Thymus (tissue), 11 donors: ENCODE measurements around the gene CYBC1. TPM values are rescaled to one million over a fixed set of nuclear protein-coding genes. Genes with fewer than 3 reads are reported as not detected.
A peak's percentile ranks its signal among the peaks of the same experiment; 100 is the strongest.
"Not testable (repeated sequence)": the region's sequence is repeated elsewhere in the genome, so short reads cannot be mapped to it uniquely, and the experiment has no call there.

Experiments
- DNase-seq, 9 donors: peaks; one replicate each; pipeline ENCODE4 v3.0.0-alpha.2; 2013; ENCODE audit warnings: low spot score in 9 of 9, low read depth in 6 of 9, missing footprints in 1 of 9
- H3K27ac ChIP-seq, 2 donors: one replicate each; pipeline ENCODE4 v1.5.1; 2013; ENCODE audit warnings: control low read depth in 1 of 2, low read depth in 1 of 2, low read length in 1 of 2, mild to moderate bottlenecking in 1 of 2, moderate library complexity in 1 of 2
- H3K27me3 ChIP-seq, 2 donors: one replicate each; pipeline ENCODE4 v1.5.1; 2013; ENCODE audit warnings: low read length in 1 of 2; ENCODE audit not compliant: control insufficient read depth in 2 of 2, insufficient read depth in 1 of 2
- H3K36me3 ChIP-seq, 2 donors: one replicate each; pipeline ENCODE4 v1.5.1; 2013; ENCODE audit warnings: low read length in 1 of 2, mild to moderate bottlenecking in 1 of 2, moderate library complexity in 1 of 2; ENCODE audit not compliant: control insufficient read depth in 2 of 2, insufficient read depth in 2 of 2
- H3K4me1 ChIP-seq, 2 donors: one replicate each; pipeline ENCODE4 v1.5.1; 2013; ENCODE audit warnings: low read length in 2 of 2; ENCODE audit not compliant: control insufficient read depth in 2 of 2, insufficient read depth in 2 of 2
- H3K4me3 ChIP-seq, 2 donors: one replicate each; pipeline ENCODE4 v1.5.1; 2013; ENCODE audit warnings: low read length in 2 of 2, control low read depth in 1 of 2, mild to moderate bottlenecking in 1 of 2
- H3K9me3 ChIP-seq, 2 donors: one replicate each; pipeline ENCODE4 v1.5.1; 2013; ENCODE audit warnings: low read length in 1 of 2, mild to moderate bottlenecking in 1 of 2; ENCODE audit not compliant: control insufficient read depth in 2 of 2, insufficient read depth in 1 of 2
- WGBS: extraction: QIAGEN DNeasy Blood & Tissue Kit; methylation state at CpG from one replicate; pipeline ENCODE4 v1.1.7; 2013; 5-methylcytosine and 5-hydroxymethylcytosine counted together
- polyA plus RNA-seq: library from polyadenylated mRNA; stranded (reverse); fragments of 200-250 nt; gene quantifications from one replicate; pipeline ENCODE4 v1.2.3, GENCODE V29; 2013
- total RNA-seq: library from RNA; stranded (reverse); fragments of 120-200 nt; gene quantifications from one replicate; pipeline ENCODE4 v1.2.4, GENCODE V29; 2013
- donor health status: healthy.

The CYBC1 gene
- total and polyA plus RNA-seq, 2 donors: 80.7 to 103 TPM

DNA sequence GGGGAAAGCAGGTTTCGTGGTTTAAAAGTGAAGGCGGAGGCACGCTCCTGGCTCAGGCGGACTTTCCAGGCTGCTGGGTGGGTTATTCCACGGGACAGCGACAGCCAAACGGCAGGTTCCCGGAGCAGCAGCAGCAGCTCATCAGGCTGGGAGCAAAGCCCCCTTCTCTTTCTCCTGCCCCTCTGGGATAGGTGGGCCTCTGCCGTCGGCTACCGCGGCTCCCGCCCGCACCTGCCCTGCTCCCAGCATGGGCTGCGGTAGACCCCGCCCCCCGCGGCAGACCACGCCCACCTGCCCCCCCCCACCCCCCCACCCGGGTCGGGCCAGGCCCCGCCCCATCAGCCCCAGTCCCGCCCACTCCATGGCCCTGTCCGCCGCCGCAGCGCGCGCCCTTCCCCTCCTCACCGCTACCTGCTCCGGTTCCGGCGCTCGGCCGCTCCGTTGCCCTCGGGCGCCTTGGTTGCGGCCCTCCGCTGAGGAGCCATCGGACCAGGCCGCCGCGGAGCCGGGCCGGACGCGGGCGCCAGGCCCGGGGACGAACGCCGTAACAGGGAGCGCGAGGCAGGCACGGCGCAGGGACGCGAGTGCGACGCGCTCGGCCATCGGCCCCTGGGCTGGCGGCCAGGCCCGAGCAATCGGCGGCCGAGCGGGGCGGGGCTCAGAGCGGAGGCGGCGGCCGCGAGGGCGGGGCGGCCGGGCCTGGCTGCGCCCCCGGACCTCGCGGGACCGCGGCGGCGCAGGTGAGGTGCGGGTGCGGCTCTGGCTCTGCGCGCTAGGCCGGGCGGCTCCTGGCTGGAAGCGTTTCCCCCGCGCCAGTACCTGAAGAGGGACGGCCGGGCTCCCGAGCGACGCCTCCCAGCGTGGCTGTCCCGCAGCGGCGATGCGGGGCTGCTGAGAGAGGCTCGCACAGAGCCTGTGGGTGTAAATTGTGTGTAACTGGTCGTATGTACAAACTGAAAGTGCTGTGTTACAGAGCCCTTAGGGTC lies 32.3 kb downstream of the CYBC1 start, which contains the start of the genes HEXD and OGFOD3:
Gene HEXD (plus strand): TSS at position 347 of the 986 bp plus-strand sequence. CDS start 1,453 bp downstream, outside the sequence.
Gene OGFOD3 (minus strand): TSS at position 586 of the 986 bp plus-strand sequence. CDS start 101 bp downstream, at position 485.
- H3K27me3 ChIP-seq: no peaks in the 10 kb centered on the region
- peaks cover 17 to 22% of the 10 kb centered on the region in 2 donors for H3K4me1 ChIP-seq
- H3K36me3 ChIP-seq: peaks cover under 1 to 7% of the 10 kb centered on the region in 2 donors
- 2% methylated on average over 108 of the region's 108 CpGs for WGBS
- H3K27ac ChIP-seq: peak within 1 kb of the TSS; percentile 68 to 97
- H3K9me3 ChIP-seq: peaks cover 1 to 5% of the 10 kb centered on the region in 2 donors
- H3K4me3 ChIP-seq: peak within 1 kb of the TSS; percentile 64 to 99
- peak in 8 of 9 donors; percentile 43 to 94 (median 82) for DNase-seq

DNA sequence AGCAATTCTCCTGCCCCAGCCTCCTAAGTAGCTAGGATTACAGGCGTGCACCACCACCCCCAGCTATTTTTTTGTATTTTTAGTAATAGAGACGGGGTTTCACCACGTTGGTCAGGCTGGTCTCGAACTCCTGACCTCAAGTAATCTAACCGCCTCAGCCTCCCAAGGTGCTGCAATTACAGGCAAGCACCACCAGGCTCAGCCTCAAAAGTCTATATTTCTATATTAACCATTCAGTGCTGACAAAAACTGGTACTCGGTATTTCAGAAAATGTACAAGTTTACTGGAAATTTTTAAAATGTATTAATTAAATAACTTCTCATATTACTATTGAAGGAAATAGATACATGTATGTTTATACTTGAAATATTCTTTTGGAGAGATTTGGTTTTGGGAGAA lies 33.8 kb downstream of the CYBC1 start:
- Histone ChIP-seq H3K9me3 (no peaks in the 10 kb centered on the region), H3K36me3 (peaks cover 7% of the 10 kb centered on the region in 2 donors), H3K4me1 (peaks cover 17 to 22% of the 10 kb centered on the region in 2 donors), H3K27me3 (no peaks in the 10 kb centered on the region), H3K27ac (no peak overlapping the region), H3K4me3 (no peak overlapping the region)
- no peak for DNase-seq
- WGBS: 96% methylated on average over 6 of the region's 6 CpGs

DNA sequence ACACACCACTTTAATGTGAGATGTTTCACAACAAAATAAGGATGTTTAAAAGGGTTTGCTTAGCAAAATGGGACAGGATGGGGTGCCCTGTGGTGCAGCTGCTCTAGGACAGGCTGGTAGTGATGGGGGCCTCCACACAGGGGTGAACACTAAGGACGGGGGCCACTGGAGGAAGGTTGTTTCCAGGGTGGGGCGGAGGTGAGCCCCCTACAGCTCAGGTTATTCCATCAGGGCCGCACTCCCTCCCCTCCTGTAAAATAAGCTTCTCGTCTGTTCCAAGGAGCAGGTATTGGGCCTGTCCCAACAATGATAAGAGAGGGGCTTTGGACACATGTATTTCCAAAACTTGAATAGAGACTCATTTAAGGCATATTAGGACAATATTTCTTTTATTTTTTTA lies 34.3 kb downstream of the CYBC1 start:
- Histone ChIP-seq H3K4me3 (no peak overlapping the region), H3K27me3 (no peaks in the 10 kb centered on the region), H3K4me1 (peaks cover 17 to 22% of the 10 kb centered on the region in 2 donors), H3K9me3 (no peaks in the 10 kb centered on the region), H3K27ac (no peak overlapping the region), H3K36me3 (peaks cover 7 to 9% of the 10 kb centered on the region in 2 donors)
- no peak for DNase-seq
- 98% methylated on average over 4 of the region's 4 CpGs for WGBS

DNA sequence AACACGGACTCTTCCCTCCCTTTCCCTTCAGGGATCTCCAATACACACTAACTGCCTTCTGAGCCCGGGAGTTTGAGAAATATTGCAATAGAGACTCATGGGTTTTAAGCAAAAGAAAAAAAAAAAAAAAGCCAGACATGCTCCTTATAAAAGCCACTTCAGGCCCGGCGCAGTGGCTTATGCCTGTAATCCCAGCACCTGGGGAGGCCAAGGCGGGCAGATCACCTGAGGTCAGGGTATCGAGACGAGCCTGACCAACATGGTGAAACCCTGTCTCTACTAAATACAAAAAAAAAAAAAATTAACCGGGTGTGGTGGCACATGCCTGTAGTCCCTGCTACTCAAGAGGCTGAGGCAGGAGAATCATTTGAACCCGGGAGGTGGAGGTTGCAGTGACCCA lies 34.8 kb downstream of the CYBC1 start:
- 92% methylated on average over 9 of the region's 9 CpGs for WGBS
- no peak overlapping the region for H3K27ac ChIP-seq
- no peak for DNase-seq
- H3K27me3 ChIP-seq: no peaks in the 10 kb centered on the region
- no peak overlapping the region for H3K4me3 ChIP-seq
- no peaks in the 10 kb centered on the region for H3K9me3 ChIP-seq
- H3K36me3 ChIP-seq: peaks cover 3 to 10% of the 10 kb centered on the region in 2 donors
- H3K4me1 ChIP-seq: peaks cover 17 to 22% of the 10 kb centered on the region in 2 donors

DNA sequence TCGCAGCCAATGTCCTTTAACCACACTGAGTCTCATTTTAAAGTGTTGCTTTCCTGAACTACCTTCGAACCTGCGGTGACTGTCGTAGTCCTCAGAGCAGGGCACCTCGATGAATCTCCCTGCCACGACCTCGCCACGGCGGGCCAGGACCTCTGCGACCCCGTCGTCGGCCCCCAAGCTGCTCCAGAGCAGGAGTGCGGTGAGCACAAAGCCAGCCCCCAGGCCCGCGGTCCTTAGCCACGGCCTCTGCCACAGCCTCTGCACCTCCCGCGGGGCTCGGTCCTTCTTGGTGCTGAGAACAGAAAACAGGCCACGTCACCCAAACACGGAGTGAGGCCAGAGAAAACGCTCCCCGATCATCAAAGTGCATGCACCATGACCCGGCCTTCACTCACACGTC lies 35.2 kb downstream of the CYBC1 start:
- Histone ChIP-seq H3K4me3 (no peak overlapping the region), H3K27ac (no peak overlapping the region), H3K36me3 (peaks cover 2 to 10% of the 10 kb centered on the region in 2 donors), H3K27me3 (no peaks in the 10 kb centered on the region), H3K9me3 (no peaks in the 10 kb centered on the region), H3K4me1 (peaks cover 17 to 22% of the 10 kb centered on the region in 2 donors)
- DNase-seq: no peak
- WGBS: 98% methylated on average over 26 of the region's 26 CpGs

DNA sequence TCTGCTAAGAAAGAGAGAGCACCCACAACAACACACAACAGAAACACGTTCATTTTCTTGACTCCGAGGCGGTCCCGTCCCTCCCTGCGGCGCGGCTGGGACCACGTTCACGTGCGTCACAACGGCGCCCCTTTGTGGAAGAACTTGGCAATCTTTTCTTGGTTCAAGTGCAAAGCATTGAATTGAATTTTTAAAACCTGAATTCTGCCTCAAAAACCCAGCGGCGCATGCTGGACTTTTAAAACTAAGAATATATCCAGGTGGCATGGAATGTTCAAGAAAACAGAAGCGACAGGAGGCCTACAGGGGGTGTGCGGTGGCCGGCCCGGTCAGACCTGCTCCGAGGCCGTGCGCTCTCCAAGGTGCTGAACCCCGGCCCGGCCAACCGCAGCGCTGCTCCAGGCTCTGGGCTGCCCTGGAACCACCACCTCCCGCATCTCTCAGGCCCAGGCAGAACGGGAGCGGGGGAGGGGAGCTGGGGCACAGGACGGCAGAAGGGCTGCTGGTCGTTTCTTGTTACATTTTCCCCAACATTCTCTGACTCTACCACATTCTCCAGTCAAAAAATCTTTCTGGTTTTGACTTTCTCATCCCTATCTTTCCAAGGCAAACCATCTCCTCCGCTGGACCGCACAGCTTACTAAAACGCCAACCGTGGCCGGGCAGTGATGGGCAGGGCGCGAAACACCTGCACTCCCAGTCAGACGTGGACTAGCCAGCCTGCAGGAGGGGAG lies 35.8 kb downstream of the CYBC1 start:
- no peaks in the 10 kb centered on the region for H3K27me3 ChIP-seq
- peak in 8 of 9 donors; percentile 40 to 87 (median 63) for DNase-seq
- peaks cover 15 to 20% of the 10 kb centered on the region in 2 donors for H3K4me1 ChIP-seq
- 31% methylated on average over 38 of the region's 38 CpGs for WGBS
- H3K9me3 ChIP-seq: no peaks in the 10 kb centered on the region
- no peak overlapping the region for H3K4me3 ChIP-seq
- no peak overlapping the region for H3K27ac ChIP-seq
- peaks cover 2 to 10% of the 10 kb centered on the region in 2 donors for H3K36me3 ChIP-seq

DNA sequence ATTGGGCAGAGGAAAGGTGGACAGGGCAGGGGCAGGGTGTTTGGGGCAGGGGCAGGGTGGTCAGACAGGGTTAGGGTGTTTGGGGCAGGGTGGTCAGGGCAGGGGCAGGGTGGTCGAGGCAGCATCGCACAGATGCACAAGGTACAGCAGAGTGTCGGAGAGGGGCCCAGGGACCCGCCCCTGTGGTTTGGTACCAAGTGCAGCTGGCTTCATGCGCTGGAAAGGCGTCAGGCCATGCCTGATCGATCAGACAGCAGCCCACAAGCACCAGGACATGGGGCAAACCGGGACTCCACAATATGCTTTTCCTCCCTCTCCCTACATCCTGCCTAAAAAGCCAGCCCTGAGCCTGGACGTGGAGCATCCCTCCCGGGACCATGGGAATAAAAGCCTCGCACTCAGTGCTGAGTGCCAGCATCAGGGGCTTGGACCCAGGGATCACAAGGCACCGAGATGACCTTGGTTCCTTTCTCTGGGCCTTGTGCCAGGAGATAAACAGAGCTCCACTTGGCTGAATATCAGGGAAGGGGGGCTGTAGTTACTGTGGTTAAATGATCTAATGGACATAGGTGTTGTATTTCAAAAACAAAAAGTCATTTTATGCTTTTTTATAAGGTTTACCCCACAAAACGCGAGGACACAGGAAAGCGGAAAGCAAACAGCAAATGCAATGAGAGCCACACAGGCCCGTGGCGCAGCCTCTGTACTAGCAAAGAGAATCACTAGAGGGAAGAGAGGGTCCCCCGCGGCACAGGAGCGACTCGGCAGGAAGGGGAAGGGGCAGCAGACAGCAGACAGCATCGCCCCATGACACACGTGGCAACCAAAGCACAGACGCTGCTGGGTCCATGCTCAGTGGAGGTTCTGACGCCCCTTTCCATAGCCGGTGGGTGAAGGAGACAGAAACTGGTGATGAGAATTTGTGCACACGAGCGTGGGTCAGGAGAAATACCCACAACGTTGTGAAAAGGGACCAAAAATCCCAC lies 37.7 kb downstream of the CYBC1 start:
- peaks cover 4 to 10% of the 10 kb centered on the region in 2 donors for H3K36me3 ChIP-seq
- H3K4me3 ChIP-seq: no peak overlapping the region
- H3K27ac ChIP-seq: no peak overlapping the region
- 96% methylated on average over 29 of the region's 29 CpGs for WGBS
- H3K9me3 ChIP-seq: no peaks in the 10 kb centered on the region
- H3K4me1 ChIP-seq: peaks cover 8 to 10% of the 10 kb centered on the region in 2 donors
- no peak for DNase-seq
- no peaks in the 10 kb centered on the region for H3K27me3 ChIP-seq

DNA sequence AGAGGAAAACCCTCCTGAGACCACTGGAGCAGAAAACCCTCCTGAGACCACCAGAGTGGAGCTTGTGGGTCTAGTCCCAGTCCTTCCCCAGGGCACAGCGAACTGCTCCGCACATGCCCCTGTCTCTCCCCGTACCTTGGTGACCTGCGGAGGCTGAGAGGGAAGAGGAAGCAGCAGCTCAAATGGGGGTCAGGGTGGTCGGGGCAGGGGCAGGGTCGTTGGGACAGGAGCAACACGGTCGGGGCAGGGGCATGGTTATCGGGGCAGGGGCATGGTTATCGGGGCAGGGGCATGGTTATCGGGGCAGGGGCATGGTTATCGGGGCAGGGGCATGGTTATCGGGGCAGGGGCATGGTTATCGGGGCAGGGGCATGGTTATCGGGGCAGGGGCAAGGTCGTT lies 38.5 kb downstream of the CYBC1 start:
- H3K27ac ChIP-seq, H3K4me3 ChIP-seq, H3K9me3 ChIP-seq, H3K27me3 ChIP-seq, DNase-seq, H3K4me1 ChIP-seq, H3K36me3 ChIP-seq: not testable (repeated sequence)
- 97% methylated on average over 16 of the region's 16 CpGs for WGBS
